A673 (cell line): ENCODE data around the gene CACNA2D4.

Source experiments
- EZH2 ChIP-seq: fragments of 200-600 bp; sonication (generic); IDR thresholded peaks from 2 replicates; pipeline ENCODE4 v1.6.1; 2017; ENCODE audit warnings: borderline replicate concordance, low read depth, mild to moderate bottlenecking, mixed read lengths, antibody characterized with exemption, low read length; ENCODE audit not compliant: poor library complexity, severe bottlenecking
- TF ChIP-seq, protein P1 (sequence below): fragments of 300-800, 200-600 bp; sonication (generic); conservative IDR thresholded peaks from 2 replicates; pipeline ENCODE4 v1.5.1; 2017; ENCODE audit warnings: low read depth, mild to moderate bottlenecking, antibody characterized with exemption, low read length, moderate library complexity, mixed read lengths

DNA sequence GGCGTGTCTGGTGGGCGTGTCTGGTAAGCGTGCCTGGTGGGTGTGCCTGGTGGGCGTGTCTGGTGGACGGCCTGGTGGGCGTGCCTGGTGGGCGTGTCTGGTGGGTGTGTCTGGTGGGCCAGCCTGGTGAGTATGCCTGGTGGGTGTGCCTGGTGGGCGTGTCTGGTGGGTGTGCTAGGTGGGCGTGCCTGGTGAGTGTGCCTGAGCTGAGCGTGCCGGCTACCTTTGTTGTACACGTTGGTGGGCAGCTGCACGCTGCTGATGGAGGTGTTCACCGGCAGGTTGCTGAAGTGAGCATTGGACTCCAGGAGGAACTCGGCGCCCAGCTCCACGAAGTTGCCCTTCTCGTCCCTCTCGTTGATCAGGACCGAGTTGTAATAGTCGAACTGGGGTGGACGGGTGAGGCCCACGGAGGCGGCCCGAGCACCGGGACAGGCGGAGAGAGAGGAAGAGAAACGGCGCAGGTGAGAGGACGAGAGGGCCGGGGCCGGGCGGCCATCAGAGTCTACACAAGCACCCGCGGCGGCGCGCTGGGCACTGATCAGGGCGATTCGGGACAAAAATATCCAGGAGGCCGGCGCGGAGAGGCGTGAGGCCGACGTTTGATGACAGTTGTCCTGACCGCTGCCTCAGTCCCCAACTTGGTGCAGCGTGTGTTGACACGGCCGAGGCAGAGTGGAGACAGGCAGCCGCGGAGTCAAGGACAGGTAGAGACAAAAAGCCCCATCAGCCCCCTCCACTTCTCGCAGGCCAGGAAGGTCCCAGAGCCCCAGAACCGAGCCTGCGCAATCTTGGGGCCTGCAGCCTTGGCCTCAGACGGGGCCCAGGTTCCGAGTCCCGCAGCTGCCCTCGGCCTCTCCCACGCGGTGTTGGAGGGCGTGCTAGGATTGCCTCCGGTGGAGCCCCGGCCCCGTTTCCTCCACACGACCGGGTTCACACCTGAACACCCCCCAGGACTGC, 10.5 kb downstream of the CACNA2D4 start:
- TF ChIP-seq, protein P1, sequence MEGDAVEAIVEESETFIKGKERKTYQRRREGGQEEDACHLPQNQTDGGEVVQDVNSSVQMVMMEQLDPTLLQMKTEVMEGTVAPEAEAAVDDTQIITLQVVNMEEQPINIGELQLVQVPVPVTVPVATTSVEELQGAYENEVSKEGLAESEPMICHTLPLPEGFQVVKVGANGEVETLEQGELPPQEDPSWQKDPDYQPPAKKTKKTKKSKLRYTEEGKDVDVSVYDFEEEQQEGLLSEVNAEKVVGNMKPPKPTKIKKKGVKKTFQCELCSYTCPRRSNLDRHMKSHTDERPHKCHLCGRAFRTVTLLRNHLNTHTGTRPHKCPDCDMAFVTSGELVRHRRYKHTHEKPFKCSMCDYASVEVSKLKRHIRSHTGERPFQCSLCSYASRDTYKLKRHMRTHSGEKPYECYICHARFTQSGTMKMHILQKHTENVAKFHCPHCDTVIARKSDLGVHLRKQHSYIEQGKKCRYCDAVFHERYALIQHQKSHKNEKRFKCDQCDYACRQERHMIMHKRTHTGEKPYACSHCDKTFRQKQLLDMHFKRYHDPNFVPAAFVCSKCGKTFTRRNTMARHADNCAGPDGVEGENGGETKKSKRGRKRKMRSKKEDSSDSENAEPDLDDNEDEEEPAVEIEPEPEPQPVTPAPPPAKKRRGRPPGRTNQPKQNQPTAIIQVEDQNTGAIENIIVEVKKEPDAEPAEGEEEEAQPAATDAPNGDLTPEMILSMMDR, result no peak
- TF ChIP-seq EZH2, result no peak
